ENCODE measurements around the gene TNFSF13. TPM values are rescaled to one million over a fixed set of nuclear protein-coding genes. Genes with fewer than 3 reads are reported as not detected.

Gene TNFSF13
- total and polyA plus RNA-seq, 2 of the 4 experiments (the other 2 are of a cell fraction): 1.3 TPM; not detected in 1

GRCh38 chr17:7552621-7553051, 5.9 kb upstream of the TNFSF13 start:
- Histone ChIP-seq H3K4me2 (ENCODE audit: low read depth, low read length) (no peak overlapping the region), H3K23ac (ENCODE audit: low read depth, low read length) (no peak overlapping the region), H2AK9ac (replicated peaks; ENCODE audit: low read depth, low read length, poor library complexity) (no peak overlapping the region), H3K27me3 (ENCODE audit: control insufficient read depth, insufficient read depth, low read length) (no peaks in the 10 kb centered on the region), H2AK5ac (ENCODE audit: low read depth, low read length) (no peak overlapping the region), H3K4me1 (ENCODE audit: control insufficient read depth, insufficient read depth, low read length) (peaks cover 8% of the 10 kb centered on the region), H3K9me1 (ENCODE audit: insufficient read depth, low read length) (peaks cover 5% of the 10 kb centered on the region; the same call in 1 of the 2 replicates), H3K9ac (ENCODE audit: low read depth, low read length) (no peak overlapping the region), H4K20me1 (ENCODE audit: insufficient read depth, low read length) (no peaks in the 10 kb centered on the region), H2BK15ac (ENCODE audit: low read depth, low read length) (no peak overlapping the region), H4K91ac (ENCODE audit: insufficient read depth, low read depth, low read length) (no peak overlapping the region), H4K5ac (ENCODE audit: low read depth, low read length) (no peak overlapping the region), H2AFZ (replicated peaks; ENCODE audit: low read length, poor library complexity) (no peak overlapping the region), H3K79me1 (ENCODE audit: low read depth in 1 of 2, low read length in 2 of 2) (peaks cover 0 to 13% of the 10 kb centered on the region in 2 experiments; a peak in 2 of 4 replicates), H3K9me3 (ENCODE audit: control insufficient read depth, insufficient read depth, low read length) (no peaks in the 10 kb centered on the region), H3K4ac (ENCODE audit: low read depth, low read length) (no peak overlapping the region), H2BK120ac (ENCODE audit: low read depth, low read length) (no peak overlapping the region), H3K4me3 (ENCODE audit: insufficient read depth, low read depth, low read length) (no peak overlapping the region), H3K27ac (ENCODE audit: insufficient read depth, low read length) (no peak overlapping the region), H3K14ac (replicated peaks; ENCODE audit: low read depth, low read length) (no peak overlapping the region), H2BK20ac (ENCODE audit: low read depth, low read length) (no peak overlapping the region), H3K18ac (ENCODE audit: low read depth, low read length) (no peak overlapping the region), H3K36me3 (ENCODE audit: control insufficient read depth, insufficient read depth, low read length) (peaks cover 4% of the 10 kb centered on the region; the same call in 1 of the 2 replicates), H2BK5ac (ENCODE audit: low read depth, low read length, poor library complexity, severe bottlenecking) (no peak overlapping the region), H3K56ac (ENCODE audit: extremely low read depth, insufficient read depth, low read length) (no peak overlapping the region), H4K8ac (ENCODE audit: low read depth in 2 of 2, low read length in 2 of 2) (no peak overlapping the region)
- in situ Hi-C loops (cut with MboI; ENCODE audit: low sequenced_read_pairs) (loop anchor here (5.0 to 10.0 kb wide), 2 partner anchors 40 to 198 kb away; partner anchors contain the start of genes KCTD11 and TMEM95), dilution Hi-C loops (cut with HindIII; ENCODE audit: low sequenced_read_pairs, unreplicated experiment) (no loop called here), intact Hi-C loops (cut with micrococcal nuclease) (no loop called here)
- no peak for ATAC-seq (ENCODE audit: low read depth)
- BruUV-seq (replicated peaks): no TSS peak
- CTCF ChIA-PET: no interaction called here
- DNase-seq: no peak
- POLR2A ChIA-PET (ENCODE audit: unreplicated experiment): no interaction called here
- 95% methylated on average over 3 of the region's 6 CpGs; no CpG with 5 or more reads in 1 of the 2 experiments for WGBS, 2 experiments (ENCODE audit: extremely low coverage in 2 of 2, insufficient read length in 1 of 2)
- TF ChIP-seq ELK1 (IDR thresholded peaks at IDR 0.05; ENCODE audit: borderline replicate concordance, low read depth, low read length): no peak
- no peak for TF ChIP-seq RCOR1 (IDR thresholded peaks at IDR 0.05; ENCODE audit: insufficient replicate concordance, low read length)
- no peak for TF ChIP-seq MXI1 (IDR thresholded peaks at IDR 0.05; ENCODE audit: borderline replicate concordance, low read depth, low read length)

All from IMR-90 (cell line).